H1 (cell line): Measurements from ENCODE around the gene RPTOR. TPM values are rescaled to one million over a fixed set of nuclear protein-coding genes. Genes with fewer than 3 reads are reported as not detected.

Source experiments
- ASH2L ChIP-seq: fragments of 200-600, 300-600 bp; sonication (generic); IDR thresholded peaks from one replicate; pipeline ENCODE4 v1.7.1; 2017; ENCODE audit warnings: low read length
- CREB1 ChIP-seq: IDR thresholded peaks from 2 replicates; pipeline ENCODE4 v1.6.1; 2012; ENCODE audit warnings: inconsistent platforms
- FOSL1 ChIP-seq: IDR thresholded peaks from 2 replicates; pipeline ENCODE4 v1.6.1; 2011; ENCODE audit warnings: mild to moderate bottlenecking, low read depth, low read length, moderate library complexity; ENCODE audit not compliant: insufficient read depth
- NANOG ChIP-seq: IDR thresholded peaks from 2 replicates; pipeline ENCODE4 v1.6.1; 2011; ENCODE audit warnings: low read length, low read depth, mild to moderate bottlenecking, inconsistent platforms; ENCODE audit not compliant: insufficient read depth, poor library complexity, severe bottlenecking
- SAP30 ChIP-seq: fragments of 300-600 bp; sonication (generic); IDR thresholded peaks from 2 replicates; pipeline ENCODE4 v1.7.1; 2012; ENCODE audit warnings: low read length, moderate library complexity, mild to moderate bottlenecking, inconsistent platforms; ENCODE audit not compliant: insufficient read depth, insufficient replicate concordance
- SP4 ChIP-seq: IDR thresholded peaks from 2 replicates; pipeline ENCODE4 v1.6.1; 2012; ENCODE audit warnings: low read length, inconsistent platforms
- polyA plus RNA-seq, 7 experiments: library from polyadenylated mRNA; depleted of rRNA in 3 of 7; stranded (reverse) in 5 of 7; unstranded in 2 of 7; fragments of >200 nt in 5 of 7; fragments of 200-250 nt in 2 of 7; gene quantifications; 1 replicate in 5 of 7; 2 replicates in 1 of 7; 4 replicates in 1 of 7; pipeline versions ENCODE4 v1.2.1 to v1.2.3, GENCODE V29; 2011 to 2013; ENCODE audit warnings: missing spikeins in 2 of 7, mixed read lengths in 2 of 7
- total RNA-seq: library from RNA; stranded (reverse); fragmentation: NEBNext Ultra II Directional; extraction: Animal tissue kit (Norgen Biotek cat#: 25700); gene quantifications from 2 replicates; pipeline ENCODE4 v1.2.1, GENCODE V29; 2021
- TF ChIP-seq, protein P1 (sequence below): IDR thresholded peaks from 2 replicates; pipeline ENCODE4 v1.6.1; 2011; ENCODE audit warnings: low read depth, mild to moderate bottlenecking, low read length; ENCODE audit not compliant: insufficient read depth

Gene RPTOR
- total and polyA plus RNA-seq, 2 of the 8 experiments (the other 6 are each of a cell fraction or from before 2014, with no cell fraction given) = 6.9 to 28.7 TPM

DNA sequence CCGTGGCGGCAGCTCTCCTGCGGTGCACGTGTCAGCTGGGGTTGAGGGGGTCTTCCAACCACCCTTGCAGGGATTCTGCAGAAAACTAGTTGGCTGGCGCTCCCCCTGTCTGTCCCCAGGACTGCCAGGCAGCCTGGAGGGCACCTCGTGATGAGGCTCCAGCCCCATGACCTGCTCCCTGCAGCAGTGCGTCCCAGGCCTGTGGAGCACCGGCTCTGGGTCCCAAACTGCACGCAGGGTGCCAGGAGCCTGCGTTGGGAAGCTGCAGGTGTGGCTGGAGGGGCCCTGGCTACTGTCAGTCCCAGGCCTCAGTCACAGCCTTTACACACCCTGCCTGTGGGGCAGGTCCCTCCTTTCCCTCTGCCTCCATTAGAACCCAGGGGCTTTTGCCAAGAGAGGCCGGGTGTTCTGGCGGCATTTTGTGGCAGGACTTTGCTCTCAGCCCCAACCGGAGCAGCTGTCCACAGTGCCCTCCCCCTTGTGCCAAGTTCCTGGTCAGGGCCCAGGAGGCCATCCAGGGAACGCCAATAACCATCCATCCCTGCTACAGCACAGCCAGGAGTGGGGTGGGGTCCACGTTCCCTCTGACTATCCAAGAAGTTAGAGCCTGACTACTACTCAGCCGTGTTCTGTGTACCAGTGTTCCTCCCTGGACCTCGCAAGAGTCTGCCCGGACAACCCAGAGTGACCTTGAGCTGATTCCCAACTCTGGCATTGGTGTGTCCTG is 456.2 kb downstream of the RPTOR start (continued):
- TF ChIP-seq FOSL1 (no peak), ASH2L (no peak), NANOG (no peak), SAP30 (no peak), CREB1 (no peak), SP4 (no peak)
- TF ChIP-seq, protein P1, sequence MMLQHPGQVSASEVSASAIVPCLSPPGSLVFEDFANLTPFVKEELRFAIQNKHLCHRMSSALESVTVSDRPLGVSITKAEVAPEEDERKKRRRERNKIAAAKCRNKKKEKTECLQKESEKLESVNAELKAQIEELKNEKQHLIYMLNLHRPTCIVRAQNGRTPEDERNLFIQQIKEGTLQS = no peak
- TF ChIP-seq, all 59 proteins: peak for 0
